ENCODE measurements around the gene SRP68.

GRCh38 chr17:76038050-76038449 is 34.3 kb downstream of the SRP68 start:
- TF ChIP-seq CTCF (IDR thresholded peaks at IDR 0.05) (no peak), TCF7 (CRISPR knock-in tag; IDR thresholded peaks at IDR 0.05; ENCODE audit: low read depth) (no peak), NFE2L1 (CRISPR knock-in tag; IDR thresholded peaks at IDR 0.05) (no peak), FOXJ3 (CRISPR knock-in tag; IDR thresholded peaks at IDR 0.05; ENCODE audit: borderline replicate concordance) (no peak), STAT6 (CRISPR knock-in tag; conservative IDR thresholded peaks at IDR 0.05; ENCODE audit: low read depth) (no peak), KAT7 (CRISPR knock-in tag; IDR thresholded peaks at IDR 0.05; ENCODE audit: borderline replicate concordance) (no peak), SP1 (CRISPR knock-in tag; conservative IDR thresholded peaks at IDR 0.05) (no peak)
